ENCODE data around the gene PLA2G1B.

The PLA2G1B gene

GRCh38 chr12:120327593-120327992 is at the start of gene PLA2G1B:
Gene PLA2G1B, minus strand, starts transcription at chr12:120327779. Its CDS starts 26 bp downstream, at chr12:120327753.
- no peak for DNase-seq

- DNase-seq = no peak
These were observed 49.5 kb upstream of the PLA2G1B start for GRCh38 chr12:120376934-120377572.

- no peak for DNase-seq
These were observed 48.8 kb upstream of the PLA2G1B start for GRCh38 chr12:120376416-120376815.

GRCh38 chr12:120376009-120376408 is 48.4 kb upstream of the PLA2G1B start:
- DNase-seq = no peak

GRCh38 chr12:120373683-120374082 is 46.1 kb upstream of the PLA2G1B start:
- DNase-seq = no peak

- no peak for DNase-seq
These were observed 43.0 kb upstream of the PLA2G1B start for GRCh38 chr12:120370343-120371243.

GRCh38 chr12:120369603-120370342 is 42.2 kb upstream of the PLA2G1B start:
- no peak for DNase-seq

GRCh38 chr12:120368789-120369602 is 41.4 kb upstream of the PLA2G1B start, which contains the start of gene MSI1:
Gene MSI1, minus strand, starts transcription at chr12:120369164. Its CDS starts 73 bp downstream, at chr12:120369091.
- peak in 1 of 2 experiments; percentile 54 for DNase-seq

GRCh38 chr12:120367924-120368788 is 40.6 kb upstream of the PLA2G1B start:
- peak; percentile 21 to 60 for DNase-seq

GRCh38 chr12:120367233-120367923 is 39.8 kb upstream of the PLA2G1B start:
- peak; percentile 56 to 67 for DNase-seq

- DNase-seq = no peak
These were observed 39.3 kb upstream of the PLA2G1B start for GRCh38 chr12:120366845-120367232.

GRCh38 chr12:120366341-120366705 is 38.7 kb upstream of the PLA2G1B start:
- DNase-seq = no peak

- DNase-seq = no peak
These were observed 38.2 kb upstream of the PLA2G1B start for GRCh38 chr12:120365675-120366340.

- no peak for DNase-seq
These were observed 36.9 kb upstream of the PLA2G1B start for GRCh38 chr12:120364487-120364886.

GRCh38 chr12:120363274-120363855 is 35.8 kb upstream of the PLA2G1B start:
- peak; percentile 95 to 98 for DNase-seq

- peak; percentile 93 to 97 for DNase-seq
These were observed 35.1 kb upstream of the PLA2G1B start for GRCh38 chr12:120362516-120363273.

- peak; percentile 81 to 96 for DNase-seq
These were observed 34.1 kb upstream of the PLA2G1B start for GRCh38 chr12:120361506-120362208.

- no peak for DNase-seq
These were observed 31.5 kb upstream of the PLA2G1B start for GRCh38 chr12:120359128-120359527.

Measured in NCI-H524 (cell line).